NOMO-1 treated with dmso at 0.1 percent for 144 hours (cell line): ENCODE data around the gene SOBP.
A peak's percentile ranks its signal among the peaks of the same experiment; 100 is the strongest.

Experiments
- DNase-seq: peaks from one replicate; lab custom pipeline; 2025; ENCODE audit not compliant: unreplicated experiment; lab: John Stamatoyannopoulos, UW

The SOBP gene

GRCh38 chr6:107635057-107635515 lies 145.2 kb downstream of the SOBP start:
- no peak for DNase-seq

- DNase-seq: no peak
Observed at GRCh38 chr6:107636486-107636885, 146.6 kb downstream of the SOBP start.

GRCh38 chr6:107637316-107638315 lies 147.7 kb downstream of the SOBP start:
- DNase-seq: no peak

- no peak for DNase-seq
Observed at GRCh38 chr6:107638493-107638892, 148.6 kb downstream of the SOBP start.

- no peak for DNase-seq
Observed at GRCh38 chr6:107639511-107639910, 149.6 kb downstream of the SOBP start.

GRCh38 chr6:107641071-107641470 lies 151.2 kb downstream of the SOBP start:
- no peak for DNase-seq

GRCh38 chr6:107641500-107641941 lies 151.6 kb downstream of the SOBP start:
- DNase-seq: no peak

- no peak for DNase-seq
Observed at GRCh38 chr6:107642095-107642860, 152.4 kb downstream of the SOBP start.

- no peak for DNase-seq
Observed at GRCh38 chr6:107642861-107643328, 153.0 kb downstream of the SOBP start.

- no peak for DNase-seq
Observed at GRCh38 chr6:107644513-107644912, 154.6 kb downstream of the SOBP start.

GRCh38 chr6:107645740-107646139 lies 155.8 kb downstream of the SOBP start:
- no peak for DNase-seq

GRCh38 chr6:107646176-107646575 lies 156.3 kb downstream of the SOBP start:
- no peak for DNase-seq

- DNase-seq: no peak
Observed at GRCh38 chr6:107646776-107647438, 157.0 kb downstream of the SOBP start.

- no peak for DNase-seq
Observed at GRCh38 chr6:107647439-107647948, 157.6 kb downstream of the SOBP start.

GRCh38 chr6:107648983-107649382 lies 159.1 kb downstream of the SOBP start:
- DNase-seq: no peak

GRCh38 chr6:107652526-107653182 lies 162.7 kb downstream of the SOBP start:
- no peak for DNase-seq

- no peak for DNase-seq
Observed at GRCh38 chr6:107653183-107653580, 163.3 kb downstream of the SOBP start.

GRCh38 chr6:107653861-107654394 lies 164.0 kb downstream of the SOBP start:
- no peak for DNase-seq

GRCh38 chr6:107654764-107655163 lies 164.8 kb downstream of the SOBP start:
- DNase-seq: peak; percentile 19

GRCh38 chr6:107655245-107655644 lies 165.3 kb downstream of the SOBP start:
- DNase-seq: no peak
